Activated CD4-positive, CD25-positive, alpha-beta regulatory T cell treated with anti-CD3 and anti-CD28 coated beads, Interleukin-2, amount 50 U/mL, for 24 hours (primary cell): ENCODE data around the gene ADGRG4.
"Not testable (repeated sequence)": the region's sequence is repeated elsewhere in the genome, so short reads cannot be mapped to it uniquely, and the experiment has no call there.

ENCODE experiments used
- ATAC-seq, 2 donors: fragments of 150-1000 bp; cut with Tn5 transposase; one replicate each; pipeline ENCODE4 v1.10.0; 2021; ENCODE audit warnings: mild to moderate bottlenecking in 1 of 2, moderate library complexity in 1 of 2

The ADGRG4 gene

DNA sequence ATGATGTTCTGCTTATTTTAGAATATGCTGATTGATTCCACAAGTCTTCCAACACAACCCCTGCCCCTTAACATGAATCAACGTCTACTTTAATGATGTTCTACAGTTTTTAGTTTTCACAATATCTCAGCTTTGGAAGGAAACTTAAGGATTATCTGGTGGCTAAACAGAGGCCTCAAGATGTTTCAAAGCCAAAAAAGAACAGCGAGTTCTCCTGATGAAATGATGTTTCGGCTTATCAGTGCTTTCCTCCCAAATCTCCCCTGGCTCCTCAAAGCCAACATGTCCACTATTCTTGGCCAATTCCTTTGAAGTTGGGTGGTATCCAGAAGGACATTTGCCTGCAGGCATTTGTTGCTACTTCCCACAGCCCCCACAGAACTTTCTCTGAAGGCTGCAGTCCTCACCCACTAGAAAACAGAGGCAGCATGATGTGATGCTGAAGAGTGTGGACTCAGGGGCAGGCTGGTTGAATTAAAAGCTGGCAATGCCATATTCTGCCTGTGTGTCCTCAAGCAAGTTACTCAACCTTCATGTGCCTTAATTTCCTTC is 87.3 kb downstream of the ADGRG4 start:
- no peak for ATAC-seq

DNA sequence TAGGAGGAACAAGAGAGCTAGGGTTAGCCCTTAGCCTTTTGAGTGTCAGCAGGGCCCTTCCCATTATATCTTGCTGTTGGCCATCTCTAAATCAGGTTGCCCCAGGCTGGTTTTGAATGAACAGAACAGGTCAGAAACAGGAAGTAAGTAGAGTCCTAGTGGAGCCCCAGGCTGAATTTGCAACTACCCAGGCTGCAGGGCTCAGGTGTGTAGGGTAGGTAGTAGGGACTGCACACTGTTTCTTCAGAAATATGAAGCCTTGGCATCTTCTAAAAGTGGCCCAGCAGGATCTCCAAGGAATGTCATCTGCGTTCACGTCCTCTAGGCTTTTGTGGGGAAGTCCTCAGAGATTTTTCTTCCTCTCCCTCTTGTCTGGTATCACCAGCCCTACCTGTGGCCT is 90.2 kb downstream of the ADGRG4 start:
- ATAC-seq: no peak

DNA sequence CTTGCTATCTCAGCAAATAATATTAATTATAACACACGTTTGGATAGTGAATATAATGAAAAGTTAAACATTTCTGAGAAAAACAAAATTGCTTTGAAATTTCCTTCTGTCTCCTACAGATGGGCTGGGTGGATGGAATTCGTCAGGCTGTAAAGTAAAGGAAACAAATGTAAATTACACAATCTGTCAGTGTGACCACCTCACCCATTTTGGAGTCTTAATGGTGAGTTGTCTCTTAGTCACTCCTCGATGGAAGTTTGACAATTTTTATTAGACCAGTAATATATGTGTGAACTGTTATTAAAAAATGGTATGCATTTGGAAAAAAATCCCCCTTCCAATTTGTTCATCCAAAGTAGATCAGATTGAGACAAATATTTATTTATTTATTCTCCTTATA is 94.5 kb downstream of the ADGRG4 start:
- ATAC-seq: no peak

DNA sequence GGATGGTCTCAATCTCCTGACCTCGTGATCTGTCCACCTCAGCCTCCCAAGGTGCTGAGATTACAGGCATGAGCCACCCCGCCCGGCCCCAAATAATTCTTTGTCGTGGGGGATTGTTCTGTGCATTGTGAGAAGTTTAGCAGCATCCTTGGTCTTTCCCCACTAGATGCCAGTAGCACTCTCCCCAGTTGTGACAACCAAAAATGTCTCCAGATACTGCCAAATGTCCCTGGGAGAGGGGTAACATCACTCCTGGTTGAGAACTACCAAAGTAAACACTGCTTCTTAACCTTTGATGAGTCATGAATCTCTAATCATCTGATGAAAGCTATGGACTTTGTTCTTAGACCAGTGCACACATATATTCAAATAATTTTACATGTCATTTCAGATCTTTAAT is 96.2 kb downstream of the ADGRG4 start:
- ATAC-seq: no peak

DNA sequence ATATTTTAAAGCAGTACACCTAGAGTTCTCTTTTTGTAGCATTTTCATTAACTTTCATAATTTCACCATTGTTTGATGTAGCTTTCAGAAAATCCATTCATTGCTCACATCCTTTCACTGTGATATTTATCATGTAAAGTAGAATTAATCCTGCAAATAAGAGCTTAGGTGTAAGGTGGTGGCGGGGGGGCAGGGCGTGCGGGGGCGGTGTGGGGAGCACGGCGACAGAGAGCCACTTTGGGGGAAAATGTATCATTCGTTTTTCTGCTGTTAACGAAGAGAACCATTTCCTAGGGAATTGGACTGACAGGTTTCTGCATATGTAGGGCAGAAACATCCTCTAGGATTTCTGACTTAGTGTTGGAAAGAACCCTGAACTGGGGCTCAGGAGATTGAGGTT is 104.4 kb downstream of the ADGRG4 start:
- ATAC-seq: no peak

DNA sequence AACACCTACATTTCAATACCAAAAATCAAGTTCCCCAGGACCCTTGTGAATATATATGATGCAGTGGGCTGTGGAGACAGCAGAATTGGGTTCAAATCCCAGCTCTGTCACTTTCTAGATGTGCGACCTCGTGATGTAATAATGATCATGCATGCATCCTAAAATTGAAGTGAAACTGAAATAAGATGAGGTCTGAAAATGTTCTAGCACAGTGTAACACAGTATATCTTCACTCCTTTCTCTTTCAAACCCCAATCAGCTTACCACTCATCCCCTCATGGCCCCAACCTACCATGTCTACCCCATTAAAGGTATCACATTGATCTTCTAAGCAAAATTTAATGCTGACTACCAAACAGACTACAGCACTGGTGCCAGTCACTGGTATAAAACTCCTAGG is 117.0 kb downstream of the ADGRG4 start:
- ATAC-seq: no peak

DNA sequence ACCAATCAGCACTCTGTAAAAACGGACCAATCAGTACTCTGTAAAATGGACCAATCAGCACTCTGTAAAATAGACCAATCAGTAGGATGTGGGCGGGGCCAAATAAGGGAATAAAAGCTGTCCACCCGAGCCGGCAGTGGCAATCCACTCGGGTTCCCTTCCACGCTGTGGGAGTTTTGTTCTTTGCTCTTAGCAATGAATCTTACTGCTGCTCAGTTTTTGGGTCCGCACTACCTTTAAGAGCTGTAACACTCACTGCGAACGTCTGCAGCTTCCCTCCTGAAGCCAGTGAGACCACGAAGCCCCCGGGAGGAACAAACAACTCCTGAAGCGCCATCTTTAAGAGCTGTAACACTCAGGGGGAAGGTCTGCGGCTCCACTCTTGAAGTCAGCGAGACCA is 120.6 kb downstream of the ADGRG4 start:
- ATAC-seq: no peak

DNA sequence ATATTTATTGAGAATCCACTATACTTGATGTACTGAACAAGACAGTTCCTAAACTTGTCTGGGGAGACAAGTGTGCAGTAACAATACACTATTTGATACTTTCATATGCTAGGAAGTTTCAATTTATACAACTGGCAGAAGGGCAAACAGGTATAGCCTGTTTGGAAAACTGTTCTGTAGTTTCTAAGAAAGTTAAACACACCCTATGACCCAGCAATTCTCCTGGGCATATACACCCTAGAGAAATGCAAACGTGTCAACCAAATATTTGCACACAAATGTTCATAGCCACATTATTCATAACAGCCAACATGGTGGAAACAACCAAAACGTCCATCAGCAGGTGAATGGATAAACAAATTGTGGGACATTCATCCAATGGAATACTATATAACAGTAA is 123.0 kb downstream of the ADGRG4 start:
- no peak for ATAC-seq

DNA sequence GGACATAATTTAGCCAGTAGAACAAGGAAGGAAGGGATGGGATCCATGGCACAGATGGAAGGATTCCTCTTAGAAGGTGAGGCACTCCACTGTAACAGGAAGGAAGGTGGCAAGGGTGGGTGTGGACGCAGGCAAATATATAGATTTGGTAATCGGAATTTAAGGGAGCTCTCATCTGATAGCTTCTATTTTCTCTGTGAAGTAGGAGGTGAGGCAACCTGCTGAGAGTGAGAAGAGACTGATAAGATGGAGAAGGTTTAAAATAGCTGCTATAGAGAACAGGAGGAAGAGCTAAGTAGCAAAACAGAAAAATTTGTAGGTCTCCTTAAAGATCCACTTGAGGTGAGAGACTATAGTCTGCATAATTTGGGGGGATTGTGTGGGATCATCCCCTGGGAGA is 125.2 kb downstream of the ADGRG4 start:
- ATAC-seq: no peak

DNA sequence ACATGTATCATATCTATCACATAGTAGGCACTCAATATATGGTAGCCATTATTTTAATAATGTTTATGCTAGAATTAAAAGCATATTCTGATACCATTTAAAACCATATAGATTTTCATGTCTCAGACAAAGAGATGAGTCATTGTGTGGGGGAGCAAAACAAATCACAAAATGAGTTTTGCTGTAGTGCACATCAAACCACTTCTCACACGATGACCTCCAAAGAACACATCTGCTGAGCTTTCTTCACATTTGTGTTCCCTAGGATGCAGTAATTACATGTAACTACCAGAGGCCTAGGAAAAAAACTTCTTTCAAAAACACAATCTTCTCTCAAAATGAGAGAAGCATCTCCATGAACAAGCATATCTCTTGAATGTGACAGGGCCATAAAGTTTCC is 130.9 kb downstream of the ADGRG4 start:
- ATAC-seq: no peak

DNA sequence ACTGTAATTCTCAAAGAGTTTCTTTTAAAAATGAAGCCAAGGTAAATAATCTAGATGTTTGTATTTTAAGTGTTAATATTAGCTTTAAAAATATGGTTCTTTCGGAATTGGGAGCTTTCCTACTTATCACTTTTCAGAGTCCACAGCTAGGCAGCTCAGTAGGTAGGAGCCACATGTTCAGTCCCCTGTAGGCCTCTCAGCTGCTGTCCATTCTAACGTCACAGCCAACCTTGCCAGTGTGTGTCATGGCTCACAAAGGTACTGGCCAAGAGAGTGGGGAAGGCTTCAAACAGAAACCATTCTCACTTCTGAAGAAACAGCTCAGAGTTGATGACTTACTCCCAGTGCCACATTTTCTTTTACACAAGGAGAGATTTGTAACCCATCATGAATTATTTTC is 137.0 kb downstream of the ADGRG4 start:
- ATAC-seq: no peak

DNA sequence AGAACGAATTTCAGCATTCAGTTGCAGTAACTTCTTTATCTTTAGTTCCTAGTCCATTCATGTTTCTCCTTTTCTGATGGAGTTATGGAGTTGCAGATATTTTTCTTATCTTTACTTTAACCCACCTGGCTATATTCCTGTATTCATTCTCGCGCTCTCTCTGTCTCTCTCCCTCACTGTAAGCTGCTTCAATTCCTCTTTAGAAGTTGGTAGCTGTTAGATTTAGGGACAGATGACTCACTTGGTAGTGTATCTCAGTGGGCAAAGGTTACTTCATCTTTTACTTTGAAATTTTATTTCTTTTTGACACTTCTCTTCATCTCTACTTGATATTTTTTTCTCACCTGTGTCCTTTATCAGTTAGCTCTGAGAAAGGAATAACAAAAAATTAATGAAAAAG is 137.4 kb downstream of the ADGRG4 start:
- no peak for ATAC-seq

DNA sequence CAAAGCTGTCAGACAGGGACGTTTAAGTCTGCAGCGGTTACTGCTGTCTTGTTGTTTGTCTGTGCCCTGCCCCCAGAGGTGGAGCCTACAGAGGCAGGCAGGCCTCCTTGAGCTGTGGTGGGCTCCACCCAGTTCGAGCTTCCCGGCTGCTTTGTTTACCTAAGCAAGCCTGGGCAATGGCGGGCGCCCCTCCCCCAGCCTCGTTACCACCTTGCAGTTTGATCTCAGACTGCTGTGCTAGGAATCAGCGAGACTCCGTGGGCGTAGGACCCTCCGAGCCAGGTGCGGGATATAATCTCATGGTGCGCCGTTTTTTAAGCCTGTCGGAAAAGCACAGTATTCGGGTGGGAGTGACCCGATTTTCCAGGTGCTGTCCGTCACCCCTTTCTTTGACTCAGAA is 144.9 kb downstream of the ADGRG4 start:
- not testable (repeated sequence) for ATAC-seq

DNA sequence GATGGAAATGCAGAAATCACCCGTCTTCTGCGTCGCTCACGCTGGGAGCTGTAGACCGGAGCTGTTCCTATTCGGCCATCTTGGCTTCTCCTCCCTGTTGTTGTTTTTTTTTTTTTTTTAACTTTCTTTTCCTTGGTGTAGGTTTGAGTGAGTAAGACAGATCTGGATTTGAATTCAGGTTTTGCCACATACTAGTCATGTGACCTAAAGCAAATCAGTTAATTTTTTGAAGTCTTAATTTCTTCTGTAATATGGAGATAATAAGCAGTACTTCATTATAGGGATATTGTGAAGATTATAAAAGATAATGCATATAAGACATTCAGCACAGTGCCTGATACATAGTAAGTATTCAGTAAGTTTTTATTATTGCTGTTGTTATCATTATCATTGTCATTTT is 145.4 kb downstream of the ADGRG4 start:
- ATAC-seq: no peak

DNA sequence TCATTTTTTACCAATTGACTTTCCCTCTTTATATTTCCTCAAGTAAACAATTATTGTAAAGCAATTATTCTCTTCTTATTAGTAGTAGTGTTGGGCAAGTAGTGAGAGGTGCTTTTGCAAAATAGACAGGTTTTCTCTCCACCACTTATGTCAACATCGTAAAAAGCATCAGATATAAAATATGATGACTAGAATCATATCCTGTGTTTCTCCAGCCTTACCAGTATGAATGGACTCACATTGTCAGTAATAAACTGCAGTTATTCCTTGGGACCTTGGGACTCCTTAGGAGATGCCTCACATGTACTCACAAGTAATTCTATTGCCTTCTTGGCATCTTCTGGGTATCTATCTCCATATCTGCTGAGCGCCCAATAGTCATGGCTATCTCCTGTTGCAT is 146.5 kb downstream of the ADGRG4 start:
- no peak for ATAC-seq

DNA sequence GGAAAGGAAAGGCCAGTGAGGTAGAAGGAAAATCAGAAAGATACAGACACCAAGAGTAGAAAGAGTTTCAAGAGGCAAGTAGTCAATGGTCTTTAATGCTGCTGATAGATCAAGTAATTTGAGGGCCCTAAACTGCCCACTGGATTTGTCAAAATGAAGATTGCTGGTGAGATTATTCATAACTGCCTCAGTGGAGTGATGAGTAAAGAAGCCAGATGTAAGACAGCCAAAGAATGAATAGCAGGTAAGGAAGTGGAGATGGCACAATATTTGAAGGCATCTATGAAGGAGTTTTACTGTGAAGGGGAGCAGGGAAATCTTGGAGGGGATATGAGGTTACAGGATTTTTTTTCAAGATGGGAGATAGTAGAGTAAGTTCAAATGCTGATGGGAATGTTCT is 147.2 kb downstream of the ADGRG4 start:
- ATAC-seq: no peak

DNA sequence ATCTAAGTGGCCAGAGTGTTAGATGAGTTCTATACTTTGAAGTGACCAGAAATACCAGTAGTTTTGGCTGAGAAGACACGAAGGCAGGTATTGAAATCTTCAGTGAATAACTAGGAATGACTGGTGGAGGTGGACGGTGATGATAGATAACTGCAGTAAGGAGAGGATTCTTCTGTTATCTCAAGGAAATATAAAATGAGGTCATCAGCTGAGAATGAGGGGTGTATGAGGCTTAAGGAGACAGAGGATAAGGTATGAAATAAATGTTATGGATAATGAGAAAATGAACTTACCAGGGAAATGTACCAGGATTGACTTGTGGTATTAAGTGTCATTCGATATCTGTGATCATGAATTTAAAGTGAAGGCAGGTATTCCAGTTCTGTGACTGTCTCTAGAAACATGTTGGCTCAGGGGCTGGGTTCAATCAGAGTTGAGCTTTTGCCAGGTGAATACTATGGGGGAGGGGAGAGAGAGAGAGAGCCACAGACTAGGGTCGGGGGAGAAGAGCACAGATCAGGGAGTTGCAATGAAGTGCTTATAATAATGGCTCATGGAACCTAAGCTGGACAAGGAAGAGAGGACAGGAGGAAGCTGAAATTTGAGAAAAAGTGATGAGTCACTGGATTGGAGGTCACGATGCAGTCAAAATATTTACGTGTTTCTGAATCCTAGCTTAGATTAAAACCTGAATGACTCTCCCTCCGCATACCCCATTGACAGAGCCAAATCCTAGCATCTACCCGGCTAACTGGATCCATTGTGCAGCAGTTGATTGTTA is 149.5 kb downstream of the ADGRG4 start:
- no peak for ATAC-seq

DNA sequence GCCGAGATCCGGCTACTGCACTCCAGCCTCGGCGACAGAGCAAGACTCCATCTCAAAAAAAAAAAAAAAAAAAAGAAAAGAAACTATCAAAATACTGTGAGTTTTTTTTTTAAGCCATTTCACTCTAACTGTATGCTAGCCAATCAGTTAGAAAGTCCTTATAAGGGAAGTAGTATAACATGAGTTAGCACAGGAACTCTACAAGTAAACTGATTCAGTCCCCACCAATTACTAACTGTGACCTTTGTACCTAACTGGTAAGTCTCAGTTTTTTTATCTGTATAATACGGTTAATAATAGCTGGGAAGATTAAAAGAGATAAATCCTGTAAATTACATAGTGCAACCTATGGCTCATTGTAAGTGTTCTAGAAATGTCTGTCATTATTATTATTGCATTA is 151.9 kb downstream of the ADGRG4 start:
- no peak for ATAC-seq

DNA sequence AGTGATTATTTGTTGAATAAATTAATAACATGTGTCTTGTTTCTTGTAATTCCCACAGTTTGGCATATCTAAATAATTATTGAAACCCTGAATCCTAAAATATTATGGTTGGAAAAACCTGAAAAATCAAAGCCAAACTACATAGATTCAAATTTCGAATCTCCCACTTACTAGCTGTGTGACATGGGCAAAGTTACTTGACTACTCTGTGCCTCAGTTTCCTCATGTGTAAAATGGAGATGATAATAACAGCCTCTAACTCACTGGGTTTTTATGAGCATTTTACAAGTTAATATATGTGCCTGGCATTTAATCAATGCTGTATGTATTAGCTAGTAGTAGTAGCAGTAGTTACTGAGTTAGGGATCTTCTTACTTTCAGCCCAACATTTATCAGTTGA is 152.4 kb downstream of the ADGRG4 start:
- no peak for ATAC-seq

DNA sequence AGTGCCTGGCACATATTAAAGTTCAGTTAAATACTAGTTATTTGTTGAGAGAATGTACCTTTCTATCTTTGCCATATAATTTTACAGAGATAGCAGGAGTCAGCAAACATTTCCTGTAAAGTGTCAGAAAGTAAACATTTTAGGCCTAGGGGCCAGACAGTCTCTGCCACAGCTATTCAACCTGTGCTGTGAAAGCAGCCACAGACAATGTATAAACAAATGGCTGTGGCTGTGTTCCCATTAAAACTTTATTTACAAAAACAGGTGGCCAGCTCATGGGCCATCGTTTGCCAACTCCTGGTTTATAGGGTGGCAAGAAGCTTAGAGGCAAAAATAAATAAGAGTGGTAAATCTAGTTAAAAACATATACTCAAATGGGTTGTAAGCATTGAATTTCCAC is 153.0 kb downstream of the ADGRG4 start:
- no peak for ATAC-seq

DNA sequence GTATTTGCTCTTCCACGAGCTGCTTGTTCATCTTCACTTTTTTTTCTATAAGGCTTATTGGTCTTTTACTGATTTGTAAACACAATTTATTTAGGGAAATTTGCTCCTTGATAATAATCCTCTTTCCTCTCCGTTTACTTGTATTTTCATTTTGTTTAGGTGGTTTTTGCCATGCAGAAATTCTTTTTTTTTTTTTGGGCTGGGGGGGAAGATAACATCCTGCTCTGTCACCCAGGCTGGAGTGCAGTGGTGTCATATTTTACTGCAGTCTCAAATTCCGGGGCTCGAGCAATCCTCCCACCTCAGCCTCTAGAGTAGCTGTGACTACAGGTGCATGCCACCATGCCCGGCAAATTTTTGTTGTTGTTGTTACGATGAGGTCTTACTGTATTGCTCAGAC is 155.4 kb downstream of the ADGRG4 start:
- ATAC-seq: no peak

DNA sequence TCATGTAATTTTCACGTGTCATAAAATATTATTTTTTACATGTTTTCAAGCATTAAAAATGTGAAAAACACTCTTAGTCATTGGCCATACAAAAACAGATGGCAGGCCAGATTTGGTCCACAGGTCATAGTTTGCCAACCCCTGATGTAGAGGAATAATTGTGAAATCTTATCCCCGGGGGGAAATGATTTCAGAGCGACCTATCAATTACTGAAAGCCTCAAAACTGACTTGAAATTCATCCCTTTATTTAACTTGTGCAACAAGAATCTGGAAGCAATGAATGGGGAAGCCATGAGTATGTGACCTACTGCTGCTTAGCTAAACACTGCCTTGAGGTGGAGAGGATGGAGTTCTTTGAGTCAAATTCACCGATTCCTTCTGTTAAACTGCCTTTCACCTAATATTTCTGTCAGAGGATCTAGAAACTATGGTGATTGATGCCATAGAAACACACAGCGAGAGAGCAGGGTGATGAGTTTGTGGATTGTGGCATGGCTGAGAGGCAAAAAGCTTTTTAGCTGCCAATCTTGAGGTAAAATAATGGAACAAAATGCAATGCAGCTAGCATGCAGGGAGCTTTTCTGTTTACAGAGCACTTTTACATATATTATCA is 156.6 kb downstream of the ADGRG4 start:
- no peak for ATAC-seq

DNA sequence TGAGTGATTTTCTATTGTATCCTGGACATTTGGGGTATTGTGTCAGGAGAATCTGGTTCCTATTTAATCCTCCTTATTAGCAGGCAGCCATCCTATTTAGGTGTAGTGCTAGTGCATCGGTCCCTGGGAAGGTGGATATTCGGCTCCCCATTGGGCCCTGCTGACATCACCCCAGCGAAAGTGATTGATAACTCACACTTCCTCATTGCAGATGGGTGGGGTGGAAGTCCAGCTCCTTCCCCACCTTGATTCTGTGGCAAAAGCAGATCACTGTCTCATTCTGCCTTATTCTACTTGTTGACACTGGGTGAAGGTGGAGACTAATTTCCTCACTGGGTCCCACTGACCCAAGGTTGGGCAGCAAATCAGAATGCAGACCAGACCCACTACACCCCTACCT is 163.8 kb downstream of the ADGRG4 start:
- ATAC-seq: no peak
